WTC11 (cell line): ENCODE data around the gene HOXB6. TPM values are rescaled to one million over a fixed set of nuclear protein-coding genes. Genes with fewer than 3 reads are reported as not detected.

Experiments used
- ATAC-seq: fragments of 200-7000 bp; cut with Tn5 transposase; 2 replicates; pipeline ENCODE4 v1.10.0; 2021; ENCODE audit warnings: mild to moderate bottlenecking, moderate library complexity
- CTCF ChIA-PET: fragments of 300-600 bp; sonication (Branson Sonifier 250); formaldehyde crosslinking; loops from one replicate; lab custom pipeline; 2021; ENCODE audit warnings: antibody characterized with exemption; lab: Charles Lee
- POLR2A ChIA-PET: fragments of 350-600 bp; sonication (Branson Sonifier 250); formaldehyde crosslinking; loops from one replicate; lab custom pipeline; 2021; ENCODE audit warnings: antibody characterized with exemption; lab: Charles Lee
- DNase-seq: peaks from one replicate; pipeline ENCODE4 v3.0.0; 2021; ENCODE audit warnings: low spot score
- H3K27ac Mint-ChIP-seq: 2 replicates; pipeline ENCODE4 v1.8.0; 2021; ENCODE audit warnings: mixed read lengths
- H3K27me3 Mint-ChIP-seq: 2 replicates; pipeline ENCODE4 v1.8.0; 2021; ENCODE audit warnings: low read depth, mild to moderate bottlenecking, moderate library complexity, mixed read lengths
- H3K36me3 Mint-ChIP-seq: 2 replicates; pipeline ENCODE4 v1.8.0; 2021; ENCODE audit warnings: mixed read lengths
- H3K4me1 Mint-ChIP-seq: 2 replicates; pipeline ENCODE4 v1.8.0; 2022; ENCODE audit warnings: mixed read lengths
- H3K4me3 Mint-ChIP-seq: 2 replicates; pipeline ENCODE4 v1.8.0; 2021; ENCODE audit warnings: mild to moderate bottlenecking, moderate library complexity, mixed read lengths
- H3K9me3 Mint-ChIP-seq: 2 replicates; pipeline ENCODE4 v1.8.0; 2021; ENCODE audit warnings: mixed read lengths
- ATF1 ChIP-seq: sonication (generic); formaldehyde crosslinking; IDR thresholded peaks from 2 replicates; pipeline ENCODE4 v1.8.1; 2023; ENCODE audit warnings: mild to moderate bottlenecking, moderate library complexity, missing genetic modification reagents
- CREM ChIP-seq: sonication (generic); formaldehyde crosslinking; IDR thresholded peaks from 2 replicates; pipeline ENCODE4 v1.8.1; 2022; ENCODE audit warnings: mild to moderate bottlenecking, missing genetic modification reagents, moderate library complexity
- EMX1 ChIP-seq: fragments of 250-450 bp; sonication (Bioruptor Pico); IDR thresholded peaks from 2 replicates; pipeline ENCODE4 v1.8.0; 2021; ENCODE audit warnings: mild to moderate bottlenecking
- ETV6 ChIP-seq: sonication (generic); formaldehyde crosslinking; IDR thresholded peaks from 2 replicates; pipeline ENCODE4 v1.8.1; 2022; ENCODE audit warnings: mild to moderate bottlenecking, missing genetic modification reagents
- FOXK1 ChIP-seq: sonication (generic); formaldehyde crosslinking; IDR thresholded peaks from 2 replicates; pipeline ENCODE4 v1.8.0; 2022; ENCODE audit warnings: mild to moderate bottlenecking, moderate library complexity, missing genetic modification reagents
- GABPB1 ChIP-seq: sonication (generic); formaldehyde crosslinking; IDR thresholded peaks from 2 replicates; pipeline ENCODE4 v1.8.1; 2023; ENCODE audit warnings: mild to moderate bottlenecking, missing genetic modification reagents
- GTF2I ChIP-seq: fragments of 250-450 bp; sonication (Bioruptor Pico); conservative IDR thresholded peaks from 2 replicates; pipeline ENCODE4 v1.4.0; 2021; ENCODE audit warnings: mild to moderate bottlenecking
- JAZF1 ChIP-seq: fragments of 250-450 bp; sonication (Bioruptor Pico); IDR thresholded peaks from 2 replicates; pipeline ENCODE4 v1.9.0; 2021; ENCODE audit warnings: moderate library complexity, mild to moderate bottlenecking, inconsistent platforms
- KAT7 ChIP-seq: sonication (generic); formaldehyde crosslinking; IDR thresholded peaks from 2 replicates; pipeline ENCODE4 v1.8.1; 2023; ENCODE audit warnings: missing genetic modification reagents, mild to moderate bottlenecking, borderline replicate concordance
- MYBL2 ChIP-seq: sonication (generic); formaldehyde crosslinking; IDR thresholded peaks from 2 replicates; pipeline ENCODE4 v1.8.1; 2023; ENCODE audit warnings: mild to moderate bottlenecking, moderate library complexity, missing genetic modification reagents
- NFYB ChIP-seq: sonication (generic); formaldehyde crosslinking; conservative IDR thresholded peaks from 2 replicates; pipeline ENCODE4 v1.8.0; 2022; ENCODE audit warnings: low read depth, missing genetic modification reagents
- NR1H2 ChIP-seq: sonication (generic); formaldehyde crosslinking; IDR thresholded peaks from 2 replicates; pipeline ENCODE4 v1.9.0; 2021; ENCODE audit warnings: mild to moderate bottlenecking, moderate library complexity, missing genetic modification reagents
- NR3C1 ChIP-seq: sonication (generic); formaldehyde crosslinking; conservative IDR thresholded peaks from 2 replicates; pipeline ENCODE4 v1.8.1; 2023; ENCODE audit warnings: low read depth, mild to moderate bottlenecking, missing genetic modification reagents
- OVOL2 ChIP-seq: fragments of 250-450 bp; sonication (Bioruptor Pico); IDR thresholded peaks from 2 replicates; pipeline ENCODE4 v1.9.0; 2021; ENCODE audit warnings: mild to moderate bottlenecking, borderline replicate concordance
- SP1 ChIP-seq: sonication (generic); formaldehyde crosslinking; conservative IDR thresholded peaks from 2 replicates; pipeline ENCODE4 v1.8.1; 2022; ENCODE audit warnings: missing genetic modification reagents
- ZNF219 ChIP-seq: sonication (generic); formaldehyde crosslinking; IDR thresholded peaks from 2 replicates; pipeline ENCODE4 v1.8.0; 2023; ENCODE audit warnings: missing genetic modification reagents, mild to moderate bottlenecking, borderline replicate concordance
- ZNF232 ChIP-seq: sonication (generic); formaldehyde crosslinking; IDR thresholded peaks from 2 replicates; pipeline ENCODE4 v1.8.0; 2022; ENCODE audit warnings: mild to moderate bottlenecking, missing genetic modification reagents
- ZNF396 ChIP-seq: fragments of 250-450 bp; sonication (Bioruptor Pico); IDR thresholded peaks from 2 replicates; pipeline ENCODE4 v1.8.0; 2021; ENCODE audit warnings: mild to moderate bottlenecking, moderate library complexity, borderline replicate concordance
- ZNF416 ChIP-seq: fragments of 250-450 bp; sonication (Bioruptor Pico); IDR thresholded peaks from 2 replicates; pipeline ENCODE4 v1.9.0; 2021; ENCODE audit warnings: mild to moderate bottlenecking, inconsistent platforms
- ZNF423 ChIP-seq: fragments of 250-450 bp; sonication (Bioruptor Pico); IDR thresholded peaks from 2 replicates; pipeline ENCODE4 v2.1.2; 2022; ENCODE audit warnings: mild to moderate bottlenecking, moderate library complexity
- total RNA-seq: library from RNA; stranded (reverse); gene quantifications from 3 replicates; pipeline ENCODE4 v1.2.3, GENCODE V29; 2021
- TF ChIP-seq, protein P1 (sequence below): sonication (generic); formaldehyde crosslinking; IDR thresholded peaks from 2 replicates; pipeline ENCODE4 v1.8.0; 2023; ENCODE audit warnings: missing genetic modification reagents
- TF ChIP-seq, protein P2 (sequence below): sonication (generic); formaldehyde crosslinking; conservative IDR thresholded peaks from 2 replicates; pipeline ENCODE4 v1.8.1; 2023; ENCODE audit warnings: mild to moderate bottlenecking, low read depth, missing genetic modification reagents, moderate library complexity
- TF ChIP-seq, protein P3 (sequence below): fragments of 250-450 bp; sonication (Bioruptor Pico); conservative IDR thresholded peaks from 2 replicates; pipeline ENCODE4 v1.9.0; 2021; ENCODE audit warnings: mild to moderate bottlenecking
- TF ChIP-seq, protein P4 (sequence below): sonication (generic); formaldehyde crosslinking; IDR thresholded peaks from 2 replicates; pipeline ENCODE4 v1.8.1; 2023; ENCODE audit warnings: mild to moderate bottlenecking, missing genetic modification reagents
- TF ChIP-seq, protein P5 (sequence below): fragments of 250-450 bp; sonication (Bioruptor Pico); IDR thresholded peaks from 2 replicates; pipeline ENCODE4 v1.9.0; 2021; ENCODE audit warnings: mild to moderate bottlenecking

The HOXB6 gene
- total RNA-seq, 1 experiment from 2014 or later = not detected

DNA sequence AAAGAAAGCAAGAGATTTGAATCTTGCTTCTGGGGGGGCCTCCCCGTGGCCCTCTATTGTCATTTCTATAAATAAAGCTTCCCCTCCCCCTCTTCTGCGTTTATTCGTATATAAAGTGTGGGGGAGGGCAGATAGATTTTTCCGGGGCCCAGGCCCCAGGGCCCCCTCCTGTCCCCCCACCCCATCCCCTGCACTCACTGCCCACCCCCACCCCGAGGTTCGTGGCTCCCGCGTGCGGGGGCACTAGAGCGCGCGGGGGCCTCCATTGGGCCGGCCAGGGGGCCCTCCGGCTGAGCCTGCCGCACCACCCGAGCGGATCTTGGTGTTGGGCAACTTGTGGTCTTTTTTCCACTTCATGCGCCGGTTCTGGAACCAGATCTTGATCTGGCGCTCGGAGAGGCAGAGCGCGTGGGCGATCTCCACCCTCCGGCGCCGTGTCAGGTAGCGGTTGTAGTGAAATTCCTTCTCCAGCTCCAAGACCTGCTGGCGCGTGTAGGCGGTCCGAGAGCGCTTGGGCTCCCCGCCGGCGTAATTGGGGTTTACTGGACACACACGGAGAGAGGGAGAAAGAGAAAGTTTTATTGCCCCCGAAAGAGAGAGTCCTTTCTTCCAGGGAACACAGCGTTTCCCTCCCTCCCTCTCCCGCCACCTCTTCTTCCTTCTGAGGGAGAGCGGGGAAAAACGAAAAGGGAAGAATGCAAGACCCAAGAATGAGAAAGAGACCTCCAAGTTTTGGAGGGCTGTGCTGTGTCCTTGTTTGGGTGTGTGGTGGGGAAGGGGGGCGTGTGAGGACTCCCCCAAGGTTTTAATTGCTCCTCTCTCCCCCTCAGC is 28.1 kb downstream of the HOXB6 start (continued):
- TF ChIP-seq SP1 = no peak
- TF ChIP-seq NR1H2 (CRISPR knock-in tag) = no peak
- TF ChIP-seq GTF2I (CRISPR knock-in tag) = no peak
- TF ChIP-seq, protein P1, sequence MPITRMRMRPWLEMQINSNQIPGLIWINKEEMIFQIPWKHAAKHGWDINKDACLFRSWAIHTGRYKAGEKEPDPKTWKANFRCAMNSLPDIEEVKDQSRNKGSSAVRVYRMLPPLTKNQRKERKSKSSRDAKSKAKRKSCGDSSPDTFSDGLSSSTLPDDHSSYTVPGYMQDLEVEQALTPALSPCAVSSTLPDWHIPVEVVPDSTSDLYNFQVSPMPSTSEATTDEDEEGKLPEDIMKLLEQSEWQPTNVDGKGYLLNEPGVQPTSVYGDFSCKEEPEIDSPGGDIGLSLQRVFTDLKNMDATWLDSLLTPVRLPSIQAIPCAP (CRISPR knock-in tag) = no peak
- TF ChIP-seq JAZF1 (CRISPR knock-in tag) = no peak
- TF ChIP-seq OVOL2 (CRISPR knock-in tag) = no peak
- no peak for TF ChIP-seq ZNF219 (CRISPR knock-in tag)
- no peak for TF ChIP-seq CREM (CRISPR knock-in tag)
- no peak for TF ChIP-seq EMX1 (CRISPR knock-in tag)
- no peak for TF ChIP-seq ZNF232 (CRISPR knock-in tag)

DNA sequence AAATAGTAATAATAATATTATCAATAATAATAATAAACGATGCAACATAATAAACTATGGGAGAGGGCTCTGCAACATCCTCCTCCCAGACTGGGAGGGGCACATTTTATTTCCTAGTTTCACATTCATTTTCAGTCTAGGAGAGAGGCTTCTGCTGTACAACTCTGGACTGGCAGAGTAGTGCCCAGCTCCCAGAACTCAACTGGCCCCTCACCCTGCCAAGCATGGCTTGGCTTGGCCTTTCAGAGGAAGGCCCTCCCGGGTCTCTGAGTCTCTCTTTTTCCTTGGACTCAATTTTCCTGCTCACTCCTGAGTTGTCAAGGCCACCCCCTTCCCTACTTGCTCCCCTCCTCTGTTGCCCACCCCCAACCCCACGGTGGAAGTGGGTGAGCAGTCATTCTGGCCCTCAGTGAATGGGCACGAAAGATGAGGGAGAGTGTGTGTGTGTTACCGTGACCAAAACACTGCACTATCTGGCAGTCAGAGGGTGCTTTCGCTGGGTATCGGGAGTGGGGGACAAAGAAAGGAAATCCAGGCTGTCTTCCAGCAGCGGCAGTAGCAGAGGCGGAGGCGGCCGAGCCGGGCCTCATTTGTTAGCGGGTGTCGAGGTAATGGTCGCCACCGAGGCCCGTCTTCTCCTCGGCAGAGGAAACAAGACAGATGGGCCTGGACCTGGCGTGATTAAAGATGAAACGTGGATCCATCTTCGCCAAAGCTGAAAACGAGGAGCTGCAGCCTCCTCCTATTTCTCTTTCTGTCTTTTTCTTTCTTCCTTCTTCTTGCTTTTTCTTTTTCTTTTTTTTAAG is 28.9 kb downstream of the HOXB6 start:
- peaks cover 39% of the 10 kb centered on the region for H3K4me1 Mint-ChIP-seq
- H3K27me3 Mint-ChIP-seq = peaks cover 29% of the 10 kb centered on the region; the same call in 1 of the 2 replicates
- H3K36me3 Mint-ChIP-seq = no peaks in the 10 kb centered on the region
- TF ChIP-seq ZNF423 (CRISPR knock-in tag) = no peak
- no peak for TF ChIP-seq KAT7 (CRISPR knock-in tag)
- no peak for TF ChIP-seq ETV6 (CRISPR knock-in tag)
- TF ChIP-seq GABPB1 (CRISPR knock-in tag) = no peak
- TF ChIP-seq JAZF1 (CRISPR knock-in tag) = no peak
- TF ChIP-seq ZNF219 (CRISPR knock-in tag) = no peak
- TF ChIP-seq ATF1 (CRISPR knock-in tag) = no peak
- no peak for TF ChIP-seq NR3C1 (CRISPR knock-in tag)
- TF ChIP-seq MYBL2 (CRISPR knock-in tag) = no peak
- TF ChIP-seq, protein P2, sequence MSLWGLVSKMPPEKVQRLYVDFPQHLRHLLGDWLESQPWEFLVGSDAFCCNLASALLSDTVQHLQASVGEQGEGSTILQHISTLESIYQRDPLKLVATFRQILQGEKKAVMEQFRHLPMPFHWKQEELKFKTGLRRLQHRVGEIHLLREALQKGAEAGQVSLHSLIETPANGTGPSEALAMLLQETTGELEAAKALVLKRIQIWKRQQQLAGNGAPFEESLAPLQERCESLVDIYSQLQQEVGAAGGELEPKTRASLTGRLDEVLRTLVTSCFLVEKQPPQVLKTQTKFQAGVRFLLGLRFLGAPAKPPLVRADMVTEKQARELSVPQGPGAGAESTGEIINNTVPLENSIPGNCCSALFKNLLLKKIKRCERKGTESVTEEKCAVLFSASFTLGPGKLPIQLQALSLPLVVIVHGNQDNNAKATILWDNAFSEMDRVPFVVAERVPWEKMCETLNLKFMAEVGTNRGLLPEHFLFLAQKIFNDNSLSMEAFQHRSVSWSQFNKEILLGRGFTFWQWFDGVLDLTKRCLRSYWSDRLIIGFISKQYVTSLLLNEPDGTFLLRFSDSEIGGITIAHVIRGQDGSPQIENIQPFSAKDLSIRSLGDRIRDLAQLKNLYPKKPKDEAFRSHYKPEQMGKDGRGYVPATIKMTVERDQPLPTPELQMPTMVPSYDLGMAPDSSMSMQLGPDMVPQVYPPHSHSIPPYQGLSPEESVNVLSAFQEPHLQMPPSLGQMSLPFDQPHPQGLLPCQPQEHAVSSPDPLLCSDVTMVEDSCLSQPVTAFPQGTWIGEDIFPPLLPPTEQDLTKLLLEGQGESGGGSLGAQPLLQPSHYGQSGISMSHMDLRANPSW (CRISPR knock-in tag) = no peak
- no peak for TF ChIP-seq NFYB (CRISPR knock-in tag)
- no peak for TF ChIP-seq FOXK1 (CRISPR knock-in tag)
- TF ChIP-seq ZNF416 = no peak
- TF ChIP-seq, protein P3, sequence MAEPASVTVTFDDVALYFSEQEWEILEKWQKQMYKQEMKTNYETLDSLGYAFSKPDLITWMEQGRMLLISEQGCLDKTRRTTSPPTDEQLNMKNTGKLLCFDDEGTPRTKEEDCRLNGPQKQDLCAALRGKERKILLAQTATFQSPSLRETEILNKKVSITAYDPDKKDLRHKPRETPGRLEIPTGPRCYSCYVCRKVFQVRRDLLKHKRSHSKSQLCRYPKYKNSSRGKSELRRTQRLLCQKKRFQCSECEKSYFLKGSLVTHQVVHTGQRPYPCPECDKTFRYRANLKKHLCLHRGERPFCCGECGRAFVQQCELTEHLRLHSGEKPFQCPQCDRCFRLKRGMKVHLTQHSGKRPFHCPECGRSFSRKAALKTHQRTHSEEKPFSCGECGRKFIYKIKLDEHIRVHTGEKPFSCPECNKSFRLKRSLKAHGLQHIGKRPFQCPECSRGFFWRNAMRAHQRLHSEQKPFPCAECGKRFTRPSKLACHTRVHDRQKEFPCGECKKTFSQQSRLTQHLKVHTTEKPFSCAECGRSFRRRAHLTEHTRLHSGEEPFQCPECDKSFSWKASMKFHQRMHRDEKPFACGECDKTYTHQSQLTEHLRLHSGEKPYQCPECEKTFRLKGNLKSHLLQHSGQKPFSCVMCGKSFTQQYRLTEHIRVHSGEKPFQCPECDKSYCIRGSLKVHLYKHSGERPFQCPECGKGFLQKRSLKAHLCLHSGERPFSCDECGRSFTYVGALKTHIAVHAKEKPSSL (CRISPR knock-in tag) = no peak
- TF ChIP-seq, protein P4, sequence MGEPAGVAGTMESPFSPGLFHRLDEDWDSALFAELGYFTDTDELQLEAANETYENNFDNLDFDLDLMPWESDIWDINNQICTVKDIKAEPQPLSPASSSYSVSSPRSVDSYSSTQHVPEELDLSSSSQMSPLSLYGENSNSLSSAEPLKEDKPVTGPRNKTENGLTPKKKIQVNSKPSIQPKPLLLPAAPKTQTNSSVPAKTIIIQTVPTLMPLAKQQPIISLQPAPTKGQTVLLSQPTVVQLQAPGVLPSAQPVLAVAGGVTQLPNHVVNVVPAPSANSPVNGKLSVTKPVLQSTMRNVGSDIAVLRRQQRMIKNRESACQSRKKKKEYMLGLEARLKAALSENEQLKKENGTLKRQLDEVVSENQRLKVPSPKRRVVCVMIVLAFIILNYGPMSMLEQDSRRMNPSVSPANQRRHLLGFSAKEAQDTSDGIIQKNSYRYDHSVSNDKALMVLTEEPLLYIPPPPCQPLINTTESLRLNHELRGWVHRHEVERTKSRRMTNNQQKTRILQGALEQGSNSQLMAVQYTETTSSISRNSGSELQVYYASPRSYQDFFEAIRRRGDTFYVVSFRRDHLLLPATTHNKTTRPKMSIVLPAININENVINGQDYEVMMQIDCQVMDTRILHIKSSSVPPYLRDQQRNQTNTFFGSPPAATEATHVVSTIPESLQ (CRISPR knock-in tag) = no peak
- no peak for TF ChIP-seq CREM (CRISPR knock-in tag)
- TF ChIP-seq, protein P5, sequence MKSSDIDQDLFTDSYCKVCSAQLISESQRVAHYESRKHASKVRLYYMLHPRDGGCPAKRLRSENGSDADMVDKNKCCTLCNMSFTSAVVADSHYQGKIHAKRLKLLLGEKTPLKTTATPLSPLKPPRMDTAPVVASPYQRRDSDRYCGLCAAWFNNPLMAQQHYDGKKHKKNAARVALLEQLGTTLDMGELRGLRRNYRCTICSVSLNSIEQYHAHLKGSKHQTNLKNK = no peak
- TF ChIP-seq ZNF396 (CRISPR knock-in tag) = no peak
- H3K27ac Mint-ChIP-seq = no peak overlapping the region
- ATAC-seq (no peak), DNase-seq (no peak)
- H3K4me3 Mint-ChIP-seq = no peak overlapping the region
- POLR2A ChIA-PET = no interaction called here
- no peaks in the 10 kb centered on the region for H3K9me3 Mint-ChIP-seq
- CTCF ChIA-PET = no interaction called here
